GM18508 (cell line): ENCODE data around the gene TNNT1.
"Not testable (repeated sequence)": the region's sequence is repeated elsewhere in the genome, so short reads cannot be mapped to it uniquely, and the experiment has no call there.

Source experiments
- ATAC-seq: cut with Tn5 transposase; IDR thresholded peaks from one replicate; pipeline ENCODE4 v1.9.1; 2021; ENCODE audit warnings: moderate number of reproducible peaks; ENCODE audit not compliant: insufficient read depth, unreplicated experiment

The TNNT1 gene

GRCh38 chr19:55112777-55113569, 36.0 kb downstream of the TNNT1 start:
- no peak for ATAC-seq

GRCh38 chr19:55112246-55112776, 36.7 kb downstream of the TNNT1 start:
- no peak for ATAC-seq

GRCh38 chr19:55111238-55111831, 37.7 kb downstream of the TNNT1 start:
- ATAC-seq: no peak

- no peak for ATAC-seq
These were observed 39.3 kb downstream of the TNNT1 start for GRCh38 chr19:55109527-55110291.

- ATAC-seq: not testable (repeated sequence)
These were observed 41.8 kb downstream of the TNNT1 start for GRCh38 chr19:55107252-55107651.

GRCh38 chr19:55106591-55106990, 42.4 kb downstream of the TNNT1 start:
- no peak for ATAC-seq

GRCh38 chr19:55105237-55105636, 43.8 kb downstream of the TNNT1 start:
- no peak for ATAC-seq

GRCh38 chr19:55103190-55103589, 45.8 kb downstream of the TNNT1 start:
- no peak for ATAC-seq

- no peak for ATAC-seq
These were observed 47.7 kb downstream of the TNNT1 start for GRCh38 chr19:55101261-55101660.

GRCh38 chr19:55099557-55100506, 49.2 kb downstream of the TNNT1 start:
- ATAC-seq: no peak

GRCh38 chr19:55098716-55099556, 50.1 kb downstream of the TNNT1 start:
- ATAC-seq: no peak

- no peak for ATAC-seq
These were observed 50.9 kb downstream of the TNNT1 start for GRCh38 chr19:55097864-55098715.

GRCh38 chr19:55096061-55096701, 52.8 kb downstream of the TNNT1 start:
- ATAC-seq: no peak

GRCh38 chr19:55095260-55096060, 53.5 kb downstream of the TNNT1 start:
- ATAC-seq: no peak

GRCh38 chr19:55094456-55095259, 54.3 kb downstream of the TNNT1 start:
- no peak for ATAC-seq
